Endothelial cell of umbilical vein (primary cell): Measurements from ENCODE around the gene MCOLN3. TPM values are rescaled to one million over a fixed set of nuclear protein-coding genes. Genes with fewer than 3 reads are reported as not detected.

Experiments used
- BruUV-seq: library from RNA; stranded (reverse); fragments of 400-500 nt; replicated peaks from 2 replicates; lab custom pipeline; 2021; lab: Mats Ljungman, UMichigan
- CTCF ChIA-PET: fragments of 300-600, 350-600 bp; sonication (Branson Sonifier 250); formaldehyde crosslinking; loops from one replicate; lab custom pipeline; 2021; ENCODE audit warnings: antibody characterized with exemption, inconsistent platforms; lab: Charles Lee
- POLR2A ChIA-PET: fragments of 300-600, 350-600 bp; sonication (Branson Sonifier 250); formaldehyde crosslinking; loops from one replicate; lab custom pipeline; 2021; ENCODE audit warnings: antibody characterized with exemption, inconsistent platforms; lab: Charles Lee
- DNase-seq: peaks from one replicate; pipeline ENCODE4 v3.0.0-alpha.2; 2011; ENCODE audit warnings: low read depth, low spot score
- FAIRE-seq: peaks from 2 replicates; lab custom pipeline; 2011; peaks lifted over from hg19 to GRCh38; lab: Jason Lieb, UNC
- H2AFZ ChIP-seq: 2 replicates; pipeline ENCODE4 v1.6.0; 2012; ENCODE audit warnings: low read depth, low read length, control low read depth, inconsistent platforms
- H3K27ac ChIP-seq: 2 replicates; pipeline ENCODE4 v1.5.1; 2011; ENCODE audit warnings: low read depth, mild to moderate bottlenecking, control low read depth, low read length, moderate library complexity; ENCODE audit not compliant: insufficient read depth
- H3K27me3 ChIP-seq, 2 experiments: 2 replicates each; pipeline versions ENCODE4 v1.6.0 to v1.6.1; 2011; ENCODE audit warnings: low read length in 2 of 2, mixed read lengths in 1 of 2; ENCODE audit not compliant: control insufficient read depth in 2 of 2, insufficient read depth in 2 of 2
- H3K36me3 ChIP-seq, 2 experiments: 2 replicates in 1 of 2; 3 replicates in 1 of 2; pipeline ENCODE4 v1.5.1; 2011; ENCODE audit warnings: low read length in 2 of 2, mild to moderate bottlenecking in 1 of 2, moderate library complexity in 1 of 2; ENCODE audit not compliant: control insufficient read depth in 2 of 2, insufficient read depth in 2 of 2; ENCODE audit errors: extremely low read depth in 1 of 2
- H3K4me1 ChIP-seq: 3 replicates; pipeline ENCODE4 v1.5.1; 2011; ENCODE audit warnings: mild to moderate bottlenecking, low read length; ENCODE audit not compliant: control insufficient read depth, insufficient read depth; ENCODE audit errors: extremely low read depth
- H3K4me2 ChIP-seq: 2 replicates; pipeline ENCODE4 v1.6.1; 2011; ENCODE audit warnings: low read length, control low read depth, mixed read lengths; ENCODE audit not compliant: insufficient read depth
- H3K4me3 ChIP-seq, 3 experiments: fragments of 200-600 bp in 1 of 3; sonication (generic), shearing (Covaris generic) in 1 of 3; replicated peaks in 1 of 3; 2 replicates each; pipeline ENCODE4 v1.5.1; 2011 to 2016; ENCODE audit warnings: control low read depth in 3 of 3, low read length in 3 of 3, mild to moderate bottlenecking in 2 of 3, inconsistent platforms in 1 of 3, low read depth in 1 of 3, moderate library complexity in 1 of 3; ENCODE audit not compliant: insufficient read depth in 1 of 3
- H3K79me2 ChIP-seq: 2 replicates; pipeline ENCODE4 v1.6.0; 2012; ENCODE audit warnings: low read length, inconsistent platforms; ENCODE audit not compliant: control insufficient read depth, insufficient read depth
- H3K9ac ChIP-seq: replicated peaks from 2 replicates; pipeline ENCODE3; 2011; ENCODE audit warnings: low read length, control low read depth; ENCODE audit not compliant: insufficient read depth; ENCODE audit errors: extremely low read depth
- H3K9me1 ChIP-seq: replicated peaks from 3 replicates; pipeline ENCODE4 v1.6.0; 2011; ENCODE audit warnings: mild to moderate bottlenecking, low read length; ENCODE audit not compliant: control insufficient read depth, insufficient read depth; ENCODE audit errors: extremely low read depth
- H3K9me3 ChIP-seq: replicated peaks from 2 replicates; pipeline ENCODE4 v1.5.1; 2012; ENCODE audit warnings: low read length, inconsistent platforms; ENCODE audit not compliant: control insufficient read depth, insufficient read depth
- H4K20me1 ChIP-seq: replicated peaks from 2 replicates; pipeline ENCODE3; 2011; ENCODE audit warnings: mild to moderate bottlenecking, low read length; ENCODE audit not compliant: control insufficient read depth, insufficient read depth; ENCODE audit errors: extremely low read depth
- CTCF ChIP-seq, 2 donors: IDR thresholded peaks; 1 replicate in 1 of 2; 2 replicates in 1 of 2; pipeline ENCODE4 v1.5.1; 2011; ENCODE audit warnings: low read length in 2 of 2, mild to moderate bottlenecking in 2 of 2, moderate library complexity in 2 of 2, control low read depth in 1 of 2, inconsistent platforms in 1 of 2, low read depth in 1 of 2; ENCODE audit not compliant: insufficient read depth in 1 of 2; ENCODE audit errors: extremely low read depth in 1 of 2
- EZH2 ChIP-seq: IDR thresholded peaks from 2 replicates; pipeline ENCODE4 v1.6.1; 2012; ENCODE audit warnings: borderline replicate concordance, low read depth, mild to moderate bottlenecking, moderate library complexity, low read length, inconsistent platforms; ENCODE audit not compliant: severe bottlenecking
- FOS ChIP-seq: IDR thresholded peaks from 2 replicates; pipeline ENCODE4 v1.6.1; 2011; ENCODE audit warnings: mild to moderate bottlenecking, low read length, moderate library complexity, borderline replicate concordance; ENCODE audit not compliant: insufficient read depth
- GATA2 ChIP-seq: IDR thresholded peaks from 2 replicates; pipeline ENCODE4 v1.7.0; 2011; ENCODE audit warnings: low read depth, mild to moderate bottlenecking, moderate library complexity, mixed read lengths, low read length; ENCODE audit not compliant: insufficient read length, insufficient read depth
- JUN ChIP-seq: IDR thresholded peaks from 2 replicates; pipeline ENCODE4 v1.6.1; 2011; ENCODE audit warnings: borderline replicate concordance, low read depth; ENCODE audit not compliant: insufficient read length, insufficient read depth
- MYC ChIP-seq: IDR thresholded peaks from one replicate; pipeline ENCODE4 v1.6.1; 2011; ENCODE audit warnings: mild to moderate bottlenecking, low read depth, low read length
- POLR2A ChIP-seq: IDR thresholded peaks from 2 replicates; pipeline ENCODE4 v1.6.1; 2012; ENCODE audit warnings: low read depth, mild to moderate bottlenecking, control low read depth, low read length
- POLR2AphosphoS5 ChIP-seq: IDR thresholded peaks from 2 replicates; pipeline ENCODE4 v1.6.1; 2012; ENCODE audit warnings: low read depth, mild to moderate bottlenecking, control low read depth, low read length, moderate library complexity; ENCODE audit not compliant: insufficient read depth
- dilution Hi-C: fragments of 300-500 bp; cut with MboI; formaldehyde crosslinking; loops from one replicate; pipeline ENCODE4 v1.15.0; 2019; ENCODE audit warnings: low sequenced_read_pairs; ENCODE audit not compliant: extremely low pct_ligation_motif_present
- intact Hi-C: fragments of 100-400 bp; cut with micrococcal nuclease; formaldehyde crosslinking; loops from one replicate; pipeline ENCODE4 v1.10.0; 2022
- polyA plus RNA-seq, 4 experiments: library from polyadenylated mRNA; depleted of rRNA in 3 of 4; stranded (reverse) in 3 of 4; unstranded in 1 of 4; fragments of >200 nt; gene quantifications; 2 replicates each; pipeline versions ENCODE4 v1.2.1 to v1.2.3, GENCODE V29; 2011 to 2012; ENCODE audit warnings: missing spikeins in 1 of 4
- total RNA-seq: library from RNA; stranded (reverse); gene quantifications from 2 replicates; pipeline ENCODE4 v1.2.3, GENCODE V29; 2021
- TF ChIP-seq, protein P1 (sequence below): IDR thresholded peaks from 2 replicates; pipeline ENCODE4 v1.6.1; 2011; ENCODE audit not compliant: insufficient read depth, insufficient read length

MCOLN3 gene
- total and polyA plus RNA-seq, 2 donors (not counting 3 experiments of a cell fraction or from before 2014, with no cell fraction given) = 0.06 TPM; not detected in 1

DNA sequence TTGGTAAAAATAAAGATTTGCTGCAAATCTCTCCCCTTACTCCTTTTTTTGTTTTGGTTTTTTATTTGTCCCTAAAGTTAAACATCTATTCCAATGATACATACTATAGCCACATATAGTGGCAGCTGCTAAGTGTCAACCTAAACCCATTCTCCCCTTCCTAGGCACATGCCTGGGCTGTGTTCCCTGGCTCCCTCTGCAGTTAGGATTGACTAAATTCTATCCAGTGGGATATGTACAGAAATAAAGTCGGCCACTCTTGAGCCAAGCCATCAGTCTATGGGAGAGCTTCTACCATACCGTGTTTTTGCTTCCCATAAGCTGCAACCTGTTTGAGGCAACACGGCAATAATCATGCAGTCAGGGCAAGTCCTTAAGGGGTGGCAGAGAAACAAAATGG is 23.6 kb downstream of the MCOLN3 start:
- H3K4me1 ChIP-seq = no peaks in the 10 kb centered on the region
- H3K79me2 ChIP-seq = no peaks in the 10 kb centered on the region
- FAIRE-seq = no peak
- no peaks in the 10 kb centered on the region for H3K9me1 ChIP-seq
- H2AFZ ChIP-seq = no peak overlapping the region
- TF ChIP-seq MYC (no peak), POLR2A (no peak), EZH2 (no peak), POLR2AphosphoS5 (no peak), CTCF (IDR thresholded peaks at IDR 0.05; ENCODE audit: extremely low read depth in 1 of 2, insufficient read depth in 1 of 2, low read depth in 1 of 2, low read length in 2 of 2) (no peak), GATA2 (no peak), FOS (no peak), JUN (no peak)
- TF ChIP-seq, protein P1, sequence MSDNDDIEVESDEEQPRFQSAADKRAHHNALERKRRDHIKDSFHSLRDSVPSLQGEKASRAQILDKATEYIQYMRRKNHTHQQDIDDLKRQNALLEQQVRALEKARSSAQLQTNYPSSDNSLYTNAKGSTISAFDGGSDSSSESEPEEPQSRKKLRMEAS = no peak
- H3K9ac ChIP-seq = no peak overlapping the region
- peaks cover 8 to 14% of the 10 kb centered on the region in 2 experiments for H3K27me3 ChIP-seq
- no peaks in the 10 kb centered on the region for H3K9me3 ChIP-seq
- ChIA-PET CTCF (interaction anchor here (2.7 kb wide), 1 partner anchor 80 kb away, joined by 17 read pairs; no protein-coding TSS in a partner anchor), POLR2A (no interaction called here)
- no peaks in the 10 kb centered on the region for H3K36me3 ChIP-seq
- H3K4me2 ChIP-seq = no peak overlapping the region
- H4K20me1 ChIP-seq = no peaks in the 10 kb centered on the region
- intact Hi-C loops = no loop called here
- dilution Hi-C loops = no loop called here
- BruUV-seq = no TSS peak
- no peak overlapping the region for H3K4me3 ChIP-seq
- no peak for DNase-seq
- H3K27ac ChIP-seq = no peak overlapping the region
